ENCODE measurements around the gene EEFSEC.

Gene EEFSEC

GRCh38 chr3:128339491-128340012 is 186.3 kb downstream of the EEFSEC start:
- no peak for DNase-seq

- DNase-seq: no peak
These were observed 187.1 kb downstream of the EEFSEC start for GRCh38 chr3:128340198-128340903.

GRCh38 chr3:128340904-128341555 is 187.7 kb downstream of the EEFSEC start:
- DNase-seq: no peak

GRCh38 chr3:128341659-128342395 is 188.5 kb downstream of the EEFSEC start:
- no peak for DNase-seq

GRCh38 chr3:128342701-128343180 is 189.5 kb downstream of the EEFSEC start:
- no peak for DNase-seq

- no peak for DNase-seq
These were observed 190.2 kb downstream of the EEFSEC start for GRCh38 chr3:128343287-128344051.

GRCh38 chr3:128344052-128344735 is 190.9 kb downstream of the EEFSEC start:
- DNase-seq: no peak

- no peak for DNase-seq
These were observed 191.9 kb downstream of the EEFSEC start for GRCh38 chr3:128345196-128345595.

GRCh38 chr3:128346562-128346961 is 193.3 kb downstream of the EEFSEC start:
- DNase-seq: no peak

GRCh38 chr3:128347282-128347681 is 194.0 kb downstream of the EEFSEC start:
- no peak for DNase-seq

- DNase-seq: no peak
These were observed 194.8 kb downstream of the EEFSEC start for GRCh38 chr3:128348075-128348474.

- DNase-seq: peak; percentile 27
These were observed 195.7 kb downstream of the EEFSEC start for GRCh38 chr3:128348805-128349531.

GRCh38 chr3:128349963-128350599 is 196.8 kb downstream of the EEFSEC start:
- no peak for DNase-seq

GRCh38 chr3:128351546-128351945 is 198.3 kb downstream of the EEFSEC start:
- no peak for DNase-seq

GRCh38 chr3:128352326-128352725 is 199.0 kb downstream of the EEFSEC start:
- no peak for DNase-seq

- DNase-seq: no peak
These were observed 200.2 kb downstream of the EEFSEC start for GRCh38 chr3:128353361-128353965.

- no peak for DNase-seq
These were observed 200.9 kb downstream of the EEFSEC start for GRCh38 chr3:128353991-128354687.

GRCh38 chr3:128354788-128355542 is 201.7 kb downstream of the EEFSEC start:
- DNase-seq: no peak

- DNase-seq: no peak
These were observed 202.2 kb downstream of the EEFSEC start for GRCh38 chr3:128355543-128355919.

Measured in suppressor macrophage treated with lipopolysaccharide for 4 hours (primary cell).